Measurements from ENCODE around the gene RHBDF2. TPM values are rescaled to one million over a fixed set of nuclear protein-coding genes. Genes with fewer than 3 reads are reported as not detected.

RHBDF2 gene
- total RNA-seq, 1 experiment from 2014 or later = 39.6 TPM

DNA sequence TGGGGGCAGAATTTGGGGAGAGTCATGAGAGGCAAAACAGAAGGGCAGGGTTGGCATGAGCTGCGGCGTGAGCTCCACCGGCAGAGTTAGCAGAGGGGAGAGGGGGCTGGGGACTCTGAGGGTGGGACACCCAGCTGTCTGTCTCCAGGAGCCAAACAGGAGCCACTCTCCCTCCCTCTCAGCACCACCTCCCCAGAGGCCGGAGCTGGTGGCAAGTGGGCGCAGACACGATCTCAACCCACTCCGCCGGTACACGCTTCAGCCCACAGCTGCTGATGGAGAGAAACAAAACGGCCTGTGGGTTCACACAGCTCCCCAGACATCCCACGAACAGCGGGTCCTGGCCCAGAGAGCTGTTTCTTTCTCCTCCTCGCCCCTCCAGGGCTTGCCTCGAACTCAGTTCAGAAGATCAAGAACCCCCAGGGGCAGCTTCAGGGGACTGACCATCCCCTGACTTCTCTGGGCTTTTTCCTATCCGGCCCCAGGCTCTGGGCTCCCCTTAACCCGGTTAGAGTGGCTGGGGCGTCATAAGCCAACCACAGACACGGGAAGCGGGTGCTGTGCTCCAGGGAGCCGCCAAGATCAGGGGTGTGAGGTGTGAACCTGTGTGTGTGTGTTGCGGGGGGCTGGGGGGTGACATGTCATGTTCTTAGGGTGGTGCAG, 7.6 kb downstream of the RHBDF2 start:
- no peaks in the 10 kb centered on the region for H3K27me3 ChIP-seq (ENCODE audit: insufficient read depth, low read depth)
- ChIA-PET CTCF (interaction anchor here (0.8 kb wide), 1 partner anchor 223 kb away, joined by 3 read pairs; no protein-coding TSS in a partner anchor), POLR2A (ENCODE audit: unreplicated experiment) (interaction anchor here (0.7 kb wide), 1 partner anchor 188 kb away, joined by 8 read pairs; no protein-coding TSS in a partner anchor)
- no peaks in the 10 kb centered on the region for H3K4me1 ChIP-seq (replicated peaks; ENCODE audit: insufficient read depth)
- no peaks in the 10 kb centered on the region for H4K20me1 ChIP-seq (ENCODE audit: insufficient read depth)
- no peak overlapping the region for H2AFZ ChIP-seq
- TF ChIP-seq, protein P1, sequence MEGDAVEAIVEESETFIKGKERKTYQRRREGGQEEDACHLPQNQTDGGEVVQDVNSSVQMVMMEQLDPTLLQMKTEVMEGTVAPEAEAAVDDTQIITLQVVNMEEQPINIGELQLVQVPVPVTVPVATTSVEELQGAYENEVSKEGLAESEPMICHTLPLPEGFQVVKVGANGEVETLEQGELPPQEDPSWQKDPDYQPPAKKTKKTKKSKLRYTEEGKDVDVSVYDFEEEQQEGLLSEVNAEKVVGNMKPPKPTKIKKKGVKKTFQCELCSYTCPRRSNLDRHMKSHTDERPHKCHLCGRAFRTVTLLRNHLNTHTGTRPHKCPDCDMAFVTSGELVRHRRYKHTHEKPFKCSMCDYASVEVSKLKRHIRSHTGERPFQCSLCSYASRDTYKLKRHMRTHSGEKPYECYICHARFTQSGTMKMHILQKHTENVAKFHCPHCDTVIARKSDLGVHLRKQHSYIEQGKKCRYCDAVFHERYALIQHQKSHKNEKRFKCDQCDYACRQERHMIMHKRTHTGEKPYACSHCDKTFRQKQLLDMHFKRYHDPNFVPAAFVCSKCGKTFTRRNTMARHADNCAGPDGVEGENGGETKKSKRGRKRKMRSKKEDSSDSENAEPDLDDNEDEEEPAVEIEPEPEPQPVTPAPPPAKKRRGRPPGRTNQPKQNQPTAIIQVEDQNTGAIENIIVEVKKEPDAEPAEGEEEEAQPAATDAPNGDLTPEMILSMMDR (conservative IDR thresholded peaks at IDR 0.05) = no peak
- no peak for TF ChIP-seq EZH2 (IDR thresholded peaks at IDR 0.05; ENCODE audit: low read depth)
- H3K4me3 ChIP-seq = no peak overlapping the region
- no peaks in the 10 kb centered on the region for H3K79me2 ChIP-seq (ENCODE audit: low read depth)
- no peaks in the 10 kb centered on the region for H3K36me3 ChIP-seq (ENCODE audit: low read depth)
- H3F3A ChIP-seq (ENCODE audit: insufficient read depth, low read depth) = no peaks in the 10 kb centered on the region
- no peak for DNase-seq
- H3K4me2 ChIP-seq = no peak overlapping the region
- BruUV-seq (replicated peaks) = no TSS peak
- no peaks in the 10 kb centered on the region for H3K9me3 ChIP-seq (ENCODE audit: insufficient read depth, low read depth)
- intact Hi-C loops (cut with micrococcal nuclease; ENCODE audit: unreplicated experiment) = no loop called here
- H3K9me2 ChIP-seq (ENCODE audit: insufficient read depth) = no peaks in the 10 kb centered on the region
- H3K27ac ChIP-seq = no peak overlapping the region

DNA sequence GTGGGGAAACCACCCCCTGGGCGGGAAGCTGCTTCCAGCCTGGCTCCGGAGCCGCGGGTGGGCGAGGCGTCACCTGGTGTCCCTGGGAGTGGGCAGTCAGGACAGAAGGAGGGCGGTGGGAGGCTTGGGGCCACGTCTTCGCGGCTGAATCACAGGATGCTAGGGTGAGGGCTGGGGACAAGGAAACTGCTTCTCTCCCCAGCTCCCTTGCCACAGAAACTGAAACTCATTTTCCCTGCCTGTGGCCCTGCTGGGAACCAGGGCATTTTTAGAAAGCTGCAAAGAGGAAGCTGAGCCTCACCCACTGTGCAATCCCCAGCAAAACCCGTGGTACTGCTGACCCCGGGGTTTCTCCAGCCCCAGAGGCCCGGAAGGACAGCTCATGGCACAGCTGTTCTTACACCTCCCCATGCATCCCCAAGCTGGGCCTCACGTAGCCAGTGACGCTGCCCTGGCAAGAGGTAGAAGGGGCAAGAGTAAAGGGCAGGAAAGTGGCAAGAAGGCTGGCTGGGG, 8.2 kb downstream of the RHBDF2 start:
- no peaks in the 10 kb centered on the region for H3K4me1 ChIP-seq (replicated peaks; ENCODE audit: insufficient read depth)
- POLR2A ChIA-PET (ENCODE audit: unreplicated experiment) = interaction anchor here (0.6 to 0.7 kb wide), 3 partner anchors 13 to 188 kb away, joined by 3 to 8 read pairs (median 3); no protein-coding TSS in a partner anchor

DNA sequence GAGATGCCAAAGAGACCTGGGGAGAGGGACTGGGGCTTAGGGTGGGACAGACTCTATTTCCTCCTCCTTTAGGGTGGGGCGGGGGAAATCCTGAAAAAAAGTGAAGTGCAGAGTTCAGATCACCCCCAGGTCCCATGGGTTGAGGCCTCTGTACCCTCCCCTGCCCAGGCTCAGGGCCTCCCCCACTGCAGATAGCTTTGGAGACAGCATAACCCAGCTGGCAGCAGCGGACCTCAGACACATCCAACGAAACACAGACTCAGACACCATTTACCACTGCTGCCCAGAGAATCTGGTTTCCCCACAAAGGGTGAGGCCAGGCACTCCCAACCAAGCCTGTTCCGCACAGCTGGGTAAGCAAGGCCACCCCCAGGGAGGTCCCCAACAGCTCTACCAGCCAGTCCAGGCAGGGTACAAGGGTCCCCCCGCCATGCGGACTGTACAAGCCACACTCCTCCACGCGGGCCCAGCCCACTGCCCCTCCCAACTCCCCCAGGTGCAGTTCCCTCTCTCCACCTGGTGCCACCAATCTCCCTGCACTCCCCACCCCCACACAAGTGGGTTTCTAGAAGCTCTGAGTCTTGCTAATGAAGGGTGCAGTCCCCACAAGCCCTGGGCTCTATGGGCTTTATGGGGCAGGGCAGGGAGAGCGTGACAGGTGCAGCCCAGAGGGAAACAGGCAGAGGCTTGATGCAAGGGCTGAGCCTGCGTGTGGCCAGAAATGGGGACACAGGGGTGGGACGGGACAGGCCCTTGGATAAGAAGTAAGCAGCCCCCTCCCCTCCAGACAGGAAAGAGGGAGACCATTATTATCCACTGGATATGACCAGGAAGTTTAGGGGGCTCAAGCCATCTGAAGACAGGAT, 8.9 kb downstream of the RHBDF2 start:
- H3K4me3 ChIP-seq = no peak overlapping the region
- intact Hi-C loops (cut with micrococcal nuclease; ENCODE audit: unreplicated experiment) = no loop called here
- BruUV-seq (replicated peaks) = no TSS peak
- no peak for DNase-seq
- ChIA-PET POLR2A (ENCODE audit: unreplicated experiment) (interaction anchor here (0.6 to 0.7 kb wide), 3 partner anchors 10 to 122 kb away, joined by 3 read pairs; no protein-coding TSS in a partner anchor), CTCF (interaction anchor here (0.8 kb wide), 1 partner anchor 224 kb away, joined by 3 read pairs; no protein-coding TSS in a partner anchor)
- no peak overlapping the region for H2AFZ ChIP-seq
- H3K27ac ChIP-seq = no peak overlapping the region
- TF ChIP-seq, protein P1 (conservative IDR thresholded peaks at IDR 0.05) = no peak
- TF ChIP-seq EZH2 (IDR thresholded peaks at IDR 0.05; ENCODE audit: low read depth) = no peak
- H4K20me1 ChIP-seq (ENCODE audit: insufficient read depth) = no peaks in the 10 kb centered on the region
- H3K4me1 ChIP-seq (replicated peaks; ENCODE audit: insufficient read depth) = no peaks in the 10 kb centered on the region
- H3K79me2 ChIP-seq (ENCODE audit: low read depth) = no peaks in the 10 kb centered on the region
- H3F3A ChIP-seq (ENCODE audit: insufficient read depth, low read depth) = no peaks in the 10 kb centered on the region
- H3K4me2 ChIP-seq = no peak overlapping the region
- no peaks in the 10 kb centered on the region for H3K27me3 ChIP-seq (ENCODE audit: insufficient read depth, low read depth)
- H3K9me2 ChIP-seq (ENCODE audit: insufficient read depth) = no peaks in the 10 kb centered on the region
- H3K36me3 ChIP-seq (ENCODE audit: low read depth) = no peaks in the 10 kb centered on the region
- H3K9me3 ChIP-seq (ENCODE audit: insufficient read depth, low read depth) = no peaks in the 10 kb centered on the region

More for the DNA sequence above, 8.2 kb downstream of the RHBDF2 start:
- CTCF ChIA-PET = interaction anchor here (0.8 kb wide), 1 partner anchor 224 kb away, joined by 3 read pairs; no protein-coding TSS in a partner anchor
- DNase-seq = peak in 1 of 2 experiments; percentile 50
- Histone ChIP-seq H3F3A (ENCODE audit: insufficient read depth, low read depth) (no peaks in the 10 kb centered on the region), H3K4me2 (no peak overlapping the region), H3K4me3 (no peak overlapping the region), H3K79me2 (ENCODE audit: low read depth) (no peaks in the 10 kb centered on the region), H3K9me3 (ENCODE audit: insufficient read depth, low read depth) (no peaks in the 10 kb centered on the region), H3K9me2 (ENCODE audit: insufficient read depth) (no peaks in the 10 kb centered on the region), H3K36me3 (ENCODE audit: low read depth) (no peaks in the 10 kb centered on the region), H4K20me1 (ENCODE audit: insufficient read depth) (no peaks in the 10 kb centered on the region), H3K27me3 (ENCODE audit: insufficient read depth, low read depth) (no peaks in the 10 kb centered on the region), H3K27ac (no peak overlapping the region), H2AFZ (no peak overlapping the region)
- intact Hi-C loops (cut with micrococcal nuclease; ENCODE audit: unreplicated experiment) = no loop called here
- TF ChIP-seq, protein P1 (conservative IDR thresholded peaks at IDR 0.05) = no peak
- TF ChIP-seq EZH2 (IDR thresholded peaks at IDR 0.05; ENCODE audit: low read depth) = no peak
- BruUV-seq (replicated peaks) = no TSS peak

Measured in PC-9 (cell line).